ENCODE results near the gene ATP8A2. TPM values are rescaled to one million over a fixed set of nuclear protein-coding genes. Genes with fewer than 3 reads are reported as not detected.
"Not testable (repeated sequence)": the region's sequence is repeated elsewhere in the genome, so short reads cannot be mapped to it uniquely, and the experiment has no call there.

ATP8A2 gene
- total and polyA plus RNA-seq, 10 of the 15 experiments (the other 5 are each of a cell fraction or from before 2014, with no cell fraction given) = 0.01 to 0.04 (median 0.04) TPM; not detected in 7

GRCh38 chr13:25790137-25790536, 418.4 kb downstream of the ATP8A2 start:
- H3K4me2 ChIP-seq (ENCODE audit: control insufficient read depth, insufficient read depth); H3K4me3 ChIP-seq; intact Hi-C loops (cut with micrococcal nuclease; ENCODE audit: unreplicated experiment); RAD21 ChIA-PET (ENCODE audit: unreplicated experiment); H3K36me3 ChIP-seq (ENCODE audit: control insufficient read depth in 2 of 2, insufficient read depth in 2 of 2, low read length in 1 of 2); H2AFZ ChIP-seq (ENCODE audit: control insufficient read depth, low read depth, low read length); H3K79me2 ChIP-seq (ENCODE audit: control insufficient read depth, insufficient read depth, low read length); BruUV-seq (replicated peaks); H3K4me1 ChIP-seq (ENCODE audit: control insufficient read depth, insufficient read depth, low read length); H3K27me3 ChIP-seq (replicated peaks in 1 of 2; ENCODE audit: control insufficient read depth in 2 of 2, insufficient read depth in 2 of 2, low read length in 1 of 2); CTCF ChIA-PET; POLR2A ChIA-PET; H3K9me3 ChIP-seq (replicated peaks; ENCODE audit: control insufficient read depth, insufficient read depth, low read length); SMC1A ChIA-PET (ENCODE audit: uncharacterized antibody, unreplicated experiment); H4K20me1 ChIP-seq (ENCODE audit: control insufficient read depth, insufficient read depth); ATAC-seq; H3K9ac ChIP-seq (ENCODE audit: control insufficient read depth, insufficient read depth, low read length); H3K27ac ChIP-seq (ENCODE audit: control insufficient read depth, insufficient read depth); in situ Hi-C loops (cut with MboI); DNase-seq (ENCODE audit: low read depth, low spot score); FAIRE-seq: not testable (repeated sequence)
- WGBS (ENCODE audit: insufficient coverage, insufficient replicate concordance, low lambda C conversion rate, missing lambda C conversion rate) = 33% methylated on average over 1 of the region's 1 CpG

- no peaks in the 10 kb centered on the region for H3K4me1 ChIP-seq (ENCODE audit: control insufficient read depth, insufficient read depth, low read length)
- H3K4me3 ChIP-seq = no peak overlapping the region
- ChIA-PET RAD21 (ENCODE audit: unreplicated experiment) (no interaction called here), POLR2A (no interaction called here), SMC1A (ENCODE audit: uncharacterized antibody, unreplicated experiment) (interaction anchor here (1.4 kb wide), 1 partner anchor 9 kb away, joined by 3 read pairs; no protein-coding TSS in a partner anchor), CTCF (no interaction called here)
- H3K27me3 ChIP-seq (replicated peaks in 1 of 2; ENCODE audit: control insufficient read depth in 2 of 2, insufficient read depth in 2 of 2, low read length in 1 of 2) = no peaks in the 10 kb centered on the region; a peak in 1 of 4 replicates
- TF ChIP-seq IRF3 (IDR thresholded peaks at IDR 0.05) (no peak), CREB1 (IDR thresholded peaks at IDR 0.05; ENCODE audit: low read depth) (no peak), RAD51 (IDR thresholded peaks at IDR 0.05) (no peak), IRF4 (IDR thresholded peaks at IDR 0.05; ENCODE audit: low read depth, low read length) (no peak), NKRF (conservative IDR thresholded peaks at IDR 0.05) (no peak), USF1 (IDR thresholded peaks at IDR 0.05; ENCODE audit: borderline replicate concordance, extremely low read length, insufficient read depth, low read depth, low read length) (no peak), DPF2 (IDR thresholded peaks at IDR 0.05) (no peak), RELA (IDR thresholded peaks at IDR 0.05; ENCODE audit: borderline replicate concordance, partially characterized antibody) (no peak), GATAD2B (conservative IDR thresholded peaks at IDR 0.05; ENCODE audit: low read depth) (no peak), HDAC6 (IDR thresholded peaks at IDR 0.05; ENCODE audit: unreplicated experiment) (no peak), POLR2A (IDR thresholded peaks at IDR 0.05; ENCODE audit: low read depth, low read length) (no peak), STAT1 (conservative IDR thresholded peaks at IDR 0.05) (no peak)
- in situ Hi-C loops (cut with MboI) (no loop called here), intact Hi-C loops (cut with micrococcal nuclease; ENCODE audit: unreplicated experiment) (no loop called here)
- FAIRE-seq (no peak), ATAC-seq (no peak), DNase-seq (ENCODE audit: low read depth, low spot score) (no peak)
- 0% methylated on average over 1 of the region's 1 CpG for WGBS (ENCODE audit: insufficient coverage, insufficient replicate concordance, low lambda C conversion rate, missing lambda C conversion rate)
- H3K4me2 ChIP-seq (ENCODE audit: control insufficient read depth, insufficient read depth) = no peak overlapping the region
- H3K36me3 ChIP-seq (ENCODE audit: control insufficient read depth in 2 of 2, insufficient read depth in 2 of 2, low read length in 1 of 2) = no peaks in the 10 kb centered on the region
- H3K27ac ChIP-seq (ENCODE audit: control insufficient read depth, insufficient read depth) = no peak overlapping the region
- no peak overlapping the region for H3K9ac ChIP-seq (ENCODE audit: control insufficient read depth, insufficient read depth, low read length)
- no peaks in the 10 kb centered on the region for H3K9me3 ChIP-seq (replicated peaks; ENCODE audit: control insufficient read depth, insufficient read depth, low read length)
- H2AFZ ChIP-seq (ENCODE audit: control insufficient read depth, low read depth, low read length) = no peak overlapping the region
- no TSS peak for BruUV-seq (replicated peaks)
- H3K79me2 ChIP-seq (ENCODE audit: control insufficient read depth, insufficient read depth, low read length) = no peaks in the 10 kb centered on the region
- H4K20me1 ChIP-seq (ENCODE audit: control insufficient read depth, insufficient read depth) = no peaks in the 10 kb centered on the region
These were observed 423.5 kb downstream of the ATP8A2 start for GRCh38 chr13:25795277-25795676.

All from GM12878 (cell line).